K562 (cell line): Measurements from ENCODE around the gene NT5E.

ENCODE experiments used
- CTCF ChIP-seq, 3 experiments: IDR thresholded peaks in 2 of 3; conservative IDR thresholded peaks in 1 of 3; 2 replicates each; pipeline ENCODE4 v1.5.1; 2011 to 2012; ENCODE audit warnings: low read length in 3 of 3, mild to moderate bottlenecking in 3 of 3, control low read depth in 2 of 3, improper control_type of control experiment in 1 of 3, inconsistent platforms in 1 of 3, low read depth in 1 of 3, mixed read lengths in 1 of 3, moderate library complexity in 1 of 3; ENCODE audit not compliant: insufficient read depth in 2 of 3
- ILK ChIP-seq: fragments of 450-650 bp; IDR thresholded peaks from 2 replicates; pipeline ENCODE4 v1.6.1; 2016; ENCODE audit warnings: missing genetic modification characterization, low read depth, mild to moderate bottlenecking, missing compliant biosample characterization, moderate library complexity, borderline replicate concordance
- RAD21 ChIP-seq, 2 experiments: fragments of 250-450 bp in 1 of 2; fragments of 450-650 bp in 1 of 2; sonication (Bioruptor Pico) in 1 of 2; formaldehyde crosslinking in 1 of 2; IDR thresholded peaks in 1 of 2; conservative IDR thresholded peaks in 1 of 2; 2 replicates each; pipeline versions ENCODE4 v1.4.0 to v1.8.0; 2020 to 2022; ENCODE audit warnings: mild to moderate bottlenecking in 2 of 2, moderate library complexity in 1 of 2

DNA sequence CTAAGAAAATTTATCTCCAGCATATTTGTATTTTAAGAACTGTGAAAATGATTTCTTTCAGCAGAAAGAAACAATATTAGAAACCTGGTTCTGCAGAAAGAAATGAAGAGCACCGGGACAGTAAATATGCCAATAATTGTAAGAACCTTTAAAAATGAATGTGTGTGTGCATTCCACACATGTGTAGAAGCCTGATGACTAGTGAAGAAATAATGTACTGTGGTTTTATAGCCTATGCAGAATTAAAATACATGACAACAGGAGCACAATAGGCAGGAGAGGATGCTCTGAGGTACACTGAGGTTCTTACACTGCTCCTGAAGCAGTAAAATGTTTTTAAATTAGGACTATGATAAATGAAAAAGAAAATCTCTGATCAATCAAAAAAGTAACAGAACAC, 94.9 kb downstream of the NT5E start:
- no peak for TF ChIP-seq ILK (tag)
- no peak for TF ChIP-seq CTCF (IDR thresholded peaks at IDR 0.05 in 2 of 3, conservative IDR thresholded peaks at IDR 0.05 in 1 of 3; ENCODE audit: insufficient read depth in 2 of 3, low read depth in 1 of 3, low read length in 3 of 3)
- TF ChIP-seq RAD21 (CRISPR knock-in tag; conservative IDR thresholded peaks at IDR 0.05 in 1 of 2, IDR thresholded peaks at IDR 0.05 in 1 of 2), result no peak
